ENCODE data around the gene NF1. TPM values are rescaled to one million over a fixed set of nuclear protein-coding genes. Genes with fewer than 3 reads are reported as not detected.

Gene NF1
- total and polyA plus RNA-seq, 2 donors (not counting 1 experiment from before 2014, with no cell fraction given) = 10.8 to 27.7 TPM

DNA sequence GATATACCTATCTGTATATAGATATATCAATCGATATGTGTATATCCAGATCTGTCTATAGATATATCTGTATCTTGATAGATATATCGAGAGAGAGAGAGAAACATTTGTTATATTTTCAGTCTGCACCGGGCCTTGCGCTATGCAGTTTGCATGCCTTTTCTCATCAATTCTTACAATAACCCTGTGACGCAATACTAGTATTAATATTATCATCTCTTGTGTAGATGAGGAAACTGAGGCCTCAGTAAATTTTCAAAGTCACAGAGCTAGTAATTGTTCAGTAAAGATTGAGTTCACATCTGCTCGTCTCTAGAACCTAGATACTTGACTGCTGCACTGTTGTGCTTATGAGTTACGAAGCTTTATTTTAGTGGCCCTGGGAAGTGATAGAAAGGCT, 77.6 kb downstream of the NF1 start:
- CTCF ChIA-PET = no interaction called here
- intact Hi-C loops (cut with micrococcal nuclease) = no loop called here

GRCh38 chr17:31174215-31174614, 79.4 kb downstream of the NF1 start:
- H3K4me3 Mint-ChIP-seq = no peak overlapping the region
- H3K4me3 ChIP-seq (ENCODE audit: control extremely low read depth in 1 of 5, extremely low read depth in 1 of 5, insufficient read depth in 1 of 5, low read depth in 2 of 5, low read length in 4 of 5) = no peak overlapping the region
- no peaks in the 10 kb centered on the region for H3K36me3 ChIP-seq (replicated peaks in 1 of 2; ENCODE audit: control extremely low read depth in 1 of 2, control insufficient read depth in 1 of 2, extremely low read depth in 1 of 2, insufficient read depth in 2 of 2, low read length in 1 of 2)
- intact Hi-C loops (cut with micrococcal nuclease) = no loop called here
- H3K9me3 Mint-ChIP-seq (ENCODE audit: insufficient read depth) = no peaks in the 10 kb centered on the region
- H3K9ac ChIP-seq (ENCODE audit: low read length) = no peak overlapping the region
- no peaks in the 10 kb centered on the region for H3K9me3 ChIP-seq (ENCODE audit: control extremely low read depth in 1 of 3, control insufficient read depth in 2 of 3, insufficient read depth in 1 of 3, low read length in 2 of 3)
- ChIA-PET POLR2A (no interaction called here), CTCF (no interaction called here)
- H3K27me3 ChIP-seq (replicated peaks in 1 of 4; ENCODE audit: control extremely low read depth in 1 of 4, control insufficient read depth in 3 of 4, insufficient read depth in 4 of 4, low read length in 3 of 4) = no peaks in the 10 kb centered on the region
- no peaks in the 10 kb centered on the region for H3K79me2 ChIP-seq (ENCODE audit: control insufficient read depth, insufficient read depth, low read length)
- ATAC-seq (ENCODE audit: low read depth) (no peak), DNase-seq (no peak)
- no peak for TF ChIP-seq EZH2 (IDR thresholded peaks at IDR 0.05; ENCODE audit: borderline replicate concordance, insufficient read depth, low read depth, low read length, poor library complexity, severe bottlenecking)
- TF ChIP-seq, protein P1, sequence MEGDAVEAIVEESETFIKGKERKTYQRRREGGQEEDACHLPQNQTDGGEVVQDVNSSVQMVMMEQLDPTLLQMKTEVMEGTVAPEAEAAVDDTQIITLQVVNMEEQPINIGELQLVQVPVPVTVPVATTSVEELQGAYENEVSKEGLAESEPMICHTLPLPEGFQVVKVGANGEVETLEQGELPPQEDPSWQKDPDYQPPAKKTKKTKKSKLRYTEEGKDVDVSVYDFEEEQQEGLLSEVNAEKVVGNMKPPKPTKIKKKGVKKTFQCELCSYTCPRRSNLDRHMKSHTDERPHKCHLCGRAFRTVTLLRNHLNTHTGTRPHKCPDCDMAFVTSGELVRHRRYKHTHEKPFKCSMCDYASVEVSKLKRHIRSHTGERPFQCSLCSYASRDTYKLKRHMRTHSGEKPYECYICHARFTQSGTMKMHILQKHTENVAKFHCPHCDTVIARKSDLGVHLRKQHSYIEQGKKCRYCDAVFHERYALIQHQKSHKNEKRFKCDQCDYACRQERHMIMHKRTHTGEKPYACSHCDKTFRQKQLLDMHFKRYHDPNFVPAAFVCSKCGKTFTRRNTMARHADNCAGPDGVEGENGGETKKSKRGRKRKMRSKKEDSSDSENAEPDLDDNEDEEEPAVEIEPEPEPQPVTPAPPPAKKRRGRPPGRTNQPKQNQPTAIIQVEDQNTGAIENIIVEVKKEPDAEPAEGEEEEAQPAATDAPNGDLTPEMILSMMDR (IDR thresholded peaks at IDR 0.05) = no peak
- no peaks in the 10 kb centered on the region for H3K27me3 Mint-ChIP-seq
- H3K27ac Mint-ChIP-seq = no peak overlapping the region
- WGBS (ENCODE audit: insufficient coverage) = no CpG with 5 or more reads among the region's 2 CpGs
- no peak overlapping the region for H3K4me2 ChIP-seq (replicated peaks; ENCODE audit: low read depth, low read length, poor library complexity, severe bottlenecking)
- no peaks in the 10 kb centered on the region for H4K20me1 ChIP-seq (ENCODE audit: control insufficient read depth, insufficient read depth, low read length, poor library complexity, severe bottlenecking)
- H3K4me1 ChIP-seq (ENCODE audit: control insufficient read depth in 2 of 2, insufficient read depth in 2 of 2, low read length in 2 of 2) = no peaks in the 10 kb centered on the region
- H2AFZ ChIP-seq (ENCODE audit: insufficient read depth, low read depth, low read length, poor library complexity, severe bottlenecking) = no peak overlapping the region
- no peaks in the 10 kb centered on the region for H3K4me1 Mint-ChIP-seq
- H3K27ac ChIP-seq (ENCODE audit: low read length in 2 of 2) = no peak overlapping the region

More for the DNA sequence above, 77.6 kb downstream of the NF1 start:
- TF ChIP-seq, protein P1 (IDR thresholded peaks at IDR 0.05) = no peak
- TF ChIP-seq EZH2 (IDR thresholded peaks at IDR 0.05; ENCODE audit: borderline replicate concordance, insufficient read depth, low read depth, low read length, poor library complexity, severe bottlenecking) = no peak
- Histone ChIP-seq H3K4me3 (ENCODE audit: control extremely low read depth in 1 of 5, extremely low read depth in 1 of 5, insufficient read depth in 1 of 5, low read depth in 2 of 5, low read length in 4 of 5) (no peak overlapping the region), H3K27me3 (replicated peaks in 1 of 4; ENCODE audit: control extremely low read depth in 1 of 4, control insufficient read depth in 3 of 4, insufficient read depth in 4 of 4, low read length in 3 of 4) (no peaks in the 10 kb centered on the region), H3K9ac (ENCODE audit: low read length) (no peak overlapping the region), H3K9me3 (ENCODE audit: control extremely low read depth in 1 of 3, control insufficient read depth in 2 of 3, insufficient read depth in 1 of 3, low read length in 2 of 3) (no peaks in the 10 kb centered on the region), H3K4me1 (ENCODE audit: control insufficient read depth in 2 of 2, insufficient read depth in 2 of 2, low read length in 2 of 2) (no peaks in the 10 kb centered on the region), H3K36me3 (replicated peaks in 1 of 2; ENCODE audit: control extremely low read depth in 1 of 2, control insufficient read depth in 1 of 2, extremely low read depth in 1 of 2, insufficient read depth in 2 of 2, low read length in 1 of 2) (no peaks in the 10 kb centered on the region), H2AFZ (ENCODE audit: insufficient read depth, low read depth, low read length, poor library complexity, severe bottlenecking) (no peak overlapping the region), H3K79me2 (ENCODE audit: control insufficient read depth, insufficient read depth, low read length) (no peaks in the 10 kb centered on the region), H3K4me2 (replicated peaks; ENCODE audit: low read depth, low read length, poor library complexity, severe bottlenecking) (no peak overlapping the region), H4K20me1 (ENCODE audit: control insufficient read depth, insufficient read depth, low read length, poor library complexity, severe bottlenecking) (no peaks in the 10 kb centered on the region), H3K27ac (ENCODE audit: low read length in 2 of 2) (no peak overlapping the region)
- ATAC-seq (ENCODE audit: low read depth) (no peak), DNase-seq (no peak)
- Mint-ChIP-seq H3K27ac (no peak overlapping the region), H3K9me3 (ENCODE audit: insufficient read depth) (no peaks in the 10 kb centered on the region), H3K4me1 (no peaks in the 10 kb centered on the region), H3K4me3 (no peak overlapping the region), H3K27me3 (no peaks in the 10 kb centered on the region)
- 100% methylated on average over 2 of the region's 7 CpGs for WGBS (ENCODE audit: insufficient coverage)
- POLR2A ChIA-PET = no interaction called here
